LNCaP clone FGC (cell line): ENCODE results near the gene FGF14.
"Not testable (repeated sequence)": the region's sequence is repeated elsewhere in the genome, so short reads cannot be mapped to it uniquely, and the experiment has no call there.

Source experiments
- DNase-seq: peaks from one replicate; pipeline ENCODE4 v3.0.0-alpha.2; 2011; ENCODE audit warnings: low read depth
- H3K4me3 ChIP-seq: 2 replicates; pipeline ENCODE4 v1.5.1; 2011; ENCODE audit warnings: mild to moderate bottlenecking, low read depth, low read length, control low read depth
- TF ChIP-seq, protein P1 (sequence below): IDR thresholded peaks from 2 replicates; pipeline ENCODE4 v1.5.1; 2012; ENCODE audit warnings: mild to moderate bottlenecking; ENCODE audit not compliant: control insufficient read depth, insufficient read depth; ENCODE audit errors: extremely low read depth

Gene FGF14

GRCh38 chr13:102122147-102122546 is 279.7 kb downstream of the FGF14 start:
- H3K4me3 ChIP-seq = no peak overlapping the region
- DNase-seq = no peak
- TF ChIP-seq, protein P1, sequence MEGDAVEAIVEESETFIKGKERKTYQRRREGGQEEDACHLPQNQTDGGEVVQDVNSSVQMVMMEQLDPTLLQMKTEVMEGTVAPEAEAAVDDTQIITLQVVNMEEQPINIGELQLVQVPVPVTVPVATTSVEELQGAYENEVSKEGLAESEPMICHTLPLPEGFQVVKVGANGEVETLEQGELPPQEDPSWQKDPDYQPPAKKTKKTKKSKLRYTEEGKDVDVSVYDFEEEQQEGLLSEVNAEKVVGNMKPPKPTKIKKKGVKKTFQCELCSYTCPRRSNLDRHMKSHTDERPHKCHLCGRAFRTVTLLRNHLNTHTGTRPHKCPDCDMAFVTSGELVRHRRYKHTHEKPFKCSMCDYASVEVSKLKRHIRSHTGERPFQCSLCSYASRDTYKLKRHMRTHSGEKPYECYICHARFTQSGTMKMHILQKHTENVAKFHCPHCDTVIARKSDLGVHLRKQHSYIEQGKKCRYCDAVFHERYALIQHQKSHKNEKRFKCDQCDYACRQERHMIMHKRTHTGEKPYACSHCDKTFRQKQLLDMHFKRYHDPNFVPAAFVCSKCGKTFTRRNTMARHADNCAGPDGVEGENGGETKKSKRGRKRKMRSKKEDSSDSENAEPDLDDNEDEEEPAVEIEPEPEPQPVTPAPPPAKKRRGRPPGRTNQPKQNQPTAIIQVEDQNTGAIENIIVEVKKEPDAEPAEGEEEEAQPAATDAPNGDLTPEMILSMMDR = no peak

DNA sequence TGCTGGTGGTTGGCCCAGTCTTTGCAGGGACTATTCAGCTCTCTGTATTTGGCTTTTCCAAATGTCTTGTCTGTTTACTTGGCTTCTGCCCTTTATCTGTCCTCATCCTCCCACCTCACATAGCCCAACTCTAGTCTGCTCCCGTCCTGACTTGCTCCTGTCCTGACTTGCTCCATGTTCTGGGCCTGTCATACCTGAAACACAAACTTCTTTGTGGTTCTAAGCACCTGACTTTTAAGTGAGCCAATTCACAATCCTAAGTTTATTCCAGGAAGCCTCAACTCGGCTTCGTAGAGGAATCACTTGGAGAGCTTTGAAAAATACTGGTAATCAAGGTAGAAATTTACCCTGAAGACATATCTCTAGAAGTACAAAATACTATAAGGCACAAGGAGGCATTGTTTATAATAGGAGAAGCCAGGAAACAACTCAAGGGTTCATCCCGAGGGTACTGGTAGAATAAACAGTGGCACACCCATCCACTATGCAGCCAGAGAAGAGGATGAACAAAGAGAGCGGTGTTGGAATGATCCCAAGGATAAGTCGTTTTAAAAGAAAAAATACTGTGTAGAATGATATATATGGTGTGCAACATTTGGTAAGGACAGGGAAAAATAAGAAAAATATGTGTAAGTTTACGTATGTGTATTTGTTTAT is 284.5 kb downstream of the FGF14 start:
- DNase-seq = no peak
- TF ChIP-seq, protein P1 = no peak
- H3K4me3 ChIP-seq = no peak overlapping the region

DNA sequence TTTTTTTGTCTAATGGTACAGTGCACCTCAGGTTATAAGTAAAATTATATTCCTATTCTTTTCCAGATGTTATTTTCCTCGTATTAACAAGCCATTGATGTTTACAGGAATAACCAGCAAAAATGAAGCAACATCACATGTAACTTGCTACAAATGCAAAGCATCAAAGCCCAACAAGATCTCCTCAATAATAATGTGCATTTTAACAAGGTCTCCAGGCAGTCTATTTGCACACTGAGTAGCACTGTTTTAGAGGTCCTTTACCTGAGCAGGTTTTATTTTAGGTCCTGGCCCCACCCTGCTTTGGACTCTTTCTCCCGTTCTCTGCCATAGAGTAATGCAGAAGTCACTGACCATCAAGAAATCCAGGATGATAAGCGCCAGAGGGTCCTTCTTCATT is 298.4 kb downstream of the FGF14 start:
- TF ChIP-seq, protein P1 = no peak
- no peak for DNase-seq
- H3K4me3 ChIP-seq = no peak overlapping the region

DNA sequence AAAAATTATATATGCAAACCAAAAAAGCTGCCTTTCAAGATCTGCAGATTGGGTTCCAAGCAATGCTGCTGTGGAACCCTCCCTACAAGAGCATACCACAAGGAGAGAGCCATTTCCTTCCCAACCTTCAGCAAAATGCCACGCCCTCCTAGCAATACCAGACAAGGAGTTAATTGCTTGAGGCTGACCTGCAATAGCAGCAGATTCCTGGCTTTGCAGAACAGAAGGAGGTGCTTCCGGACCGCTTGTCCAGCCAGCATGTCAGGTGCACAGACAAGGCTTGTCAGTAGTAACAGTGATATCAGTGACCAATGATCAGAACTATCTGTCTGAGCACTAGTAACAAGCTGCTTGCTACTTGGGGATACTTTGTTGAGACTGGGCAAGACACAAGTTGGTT is 301.6 kb downstream of the FGF14 start:
- H3K4me3 ChIP-seq = no peak overlapping the region
- TF ChIP-seq, protein P1 = no peak
- no peak for DNase-seq

- TF ChIP-seq, protein P1 = no peak
- no peak overlapping the region for H3K4me3 ChIP-seq
- DNase-seq = no peak
Observed at GRCh38 chr13:102097708-102098107, 304.1 kb downstream of the FGF14 start.

- DNase-seq, H3K4me3 ChIP-seq: not testable (repeated sequence)
Observed at GRCh38 chr13:102093288-102093687, 308.6 kb downstream of the FGF14 start.

DNA sequence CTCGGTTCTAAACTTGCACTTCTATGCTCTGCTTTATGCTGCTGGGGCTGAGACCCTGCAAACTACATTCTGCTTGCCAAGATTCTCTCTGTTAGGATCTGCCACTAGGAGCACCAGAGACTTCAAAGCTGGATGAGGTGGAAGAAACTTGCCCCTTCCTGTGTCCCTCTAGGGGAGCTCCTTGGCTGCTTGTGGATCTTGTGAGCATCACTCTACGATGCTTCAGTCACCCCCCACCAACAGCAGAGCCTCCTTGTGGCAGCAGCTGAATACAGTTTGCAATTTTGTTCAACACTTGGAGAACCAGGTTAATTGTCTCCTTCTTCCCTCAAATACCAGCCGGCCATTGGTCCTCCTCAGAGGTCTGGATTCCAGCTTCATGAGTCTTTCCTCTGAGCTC is 310.6 kb downstream of the FGF14 start:
- no peak for DNase-seq
- TF ChIP-seq, protein P1 = no peak

More for the DNA sequence above, 310.6 kb downstream of the FGF14 start:
- no peak overlapping the region for H3K4me3 ChIP-seq
